HepG2 (cell line): ENCODE data around the gene C1orf87. TPM values are rescaled to one million over a fixed set of nuclear protein-coding genes. Genes with fewer than 3 reads are reported as not detected.

Experiments
- ATAC-seq: fragments of 200-7000 bp; cut with Tn5 transposase; 3 replicates; pipeline ENCODE4 v1.9.1; 2020; ENCODE audit warnings: mild to moderate bottlenecking, moderate library complexity
- BruUV-seq: library from RNA; stranded (reverse); fragments of 400-500 nt; replicated peaks from 2 replicates; lab custom pipeline; 2021; lab: Mats Ljungman, UMichigan
- CTCF ChIA-PET: fragments of 300-600 bp; formaldehyde crosslinking; extraction: SDS; loops from one replicate; lab custom pipeline; 2021; ENCODE audit warnings: low total read pairs, inconsistent platforms, low intra/inter-chr PET ratio; lab: Yijun Ruan, JAX
- POLR2A ChIA-PET: fragments of 350-600 bp; sonication (Branson Sonifier 250); formaldehyde crosslinking; loops from one replicate; lab custom pipeline; 2020; ENCODE audit warnings: antibody characterized with exemption, inconsistent platforms; lab: Yijun Ruan, JAX
- DNase-seq: peaks from one replicate; pipeline ENCODE4 v3.0.0-alpha.2; 2015; ENCODE audit warnings: low spot score
- FAIRE-seq: peaks from 3 replicates; lab custom pipeline; 2011; peaks lifted over from hg19 to GRCh38; lab: Jason Lieb, UNC
- H2AFZ ChIP-seq: one replicate; pipeline ENCODE4 v1.6.1; 2011; ENCODE audit warnings: low read length, inconsistent platforms
- H3K27ac ChIP-seq: fragments of 300-600 bp; 3 replicates; pipeline ENCODE4 v1.8.0; 2011; ENCODE audit warnings: mixed run types, mild to moderate bottlenecking, mixed read lengths, low read length, inconsistent platforms; ENCODE audit not compliant: insufficient read depth; ENCODE audit errors: extremely low read length
- H3K27me3 ChIP-seq, 2 experiments: fragments of 200-600 bp in 1 of 2; 2 replicates in 1 of 2; 3 replicates in 1 of 2; pipeline versions ENCODE4 v1.6.0 to v1.8.0; 2011; ENCODE audit warnings: low read length in 2 of 2, mild to moderate bottlenecking in 2 of 2, moderate library complexity in 2 of 2, inconsistent platforms in 1 of 2; ENCODE audit not compliant: insufficient read depth in 2 of 2, control insufficient read depth in 1 of 2
- H3K36me3 ChIP-seq, 2 experiments: fragments of 200-600 bp in 1 of 2; replicated peaks in 1 of 2; 2 replicates in 1 of 2; 3 replicates in 1 of 2; pipeline versions ENCODE4 v1.5.1 to v1.8.0; 2011; ENCODE audit warnings: low read length in 2 of 2, inconsistent platforms in 1 of 2; ENCODE audit not compliant: insufficient read depth in 2 of 2, control insufficient read depth in 1 of 2
- H3K4me1 ChIP-seq: 2 replicates; pipeline ENCODE4 v1.5.1; 2012; ENCODE audit warnings: low read length, inconsistent platforms; ENCODE audit not compliant: insufficient read depth
- H3K4me2 ChIP-seq: 2 replicates; pipeline ENCODE4 v1.6.0; 2011; ENCODE audit warnings: low read depth, low read length, inconsistent platforms
- H3K4me3 ChIP-seq, 3 experiments: fragments of 200-600 bp in 1 of 3; sonication (generic), shearing (Covaris generic) in 1 of 3; replicated peaks in 1 of 3; 2 replicates each; pipeline ENCODE4 v1.5.1; 2011 to 2016; ENCODE audit warnings: low read length in 3 of 3, inconsistent platforms in 2 of 3, low read depth in 2 of 3, mild to moderate bottlenecking in 2 of 3, control low read depth in 1 of 3, mixed read lengths in 1 of 3; ENCODE audit not compliant: insufficient read depth in 1 of 3
- H3K79me2 ChIP-seq: one replicate; pipeline ENCODE4 v1.6.1; 2011; ENCODE audit warnings: low read length, inconsistent platforms; ENCODE audit not compliant: insufficient read depth
- H3K9ac ChIP-seq: 2 replicates; pipeline ENCODE4 v1.6.0; 2011; ENCODE audit warnings: mild to moderate bottlenecking, low read depth, low read length, inconsistent platforms; ENCODE audit not compliant: insufficient read depth
- H3K9me3 ChIP-seq: 2 replicates; pipeline ENCODE4 v1.5.1; 2012; ENCODE audit warnings: mild to moderate bottlenecking, low read length
- H4K20me1 ChIP-seq: 2 replicates; pipeline ENCODE4 v1.6.0; 2011; ENCODE audit warnings: inconsistent platforms, mild to moderate bottlenecking, low read length, moderate library complexity; ENCODE audit not compliant: insufficient read depth
- JARID2 ChIP-seq: sonication (generic); formaldehyde crosslinking; IDR thresholded peaks from 2 replicates; pipeline ENCODE4 v1.8.1; 2023; ENCODE audit warnings: missing genetic modification reagents, inconsistent platforms; ENCODE audit not compliant: insufficient replicate concordance
- NCOA1 ChIP-seq: sonication (generic); formaldehyde crosslinking; IDR thresholded peaks from 2 replicates; pipeline ENCODE4 v1.9.0; 2021; ENCODE audit warnings: missing genetic modification reagents
- PBX2 ChIP-seq: IDR thresholded peaks from 2 replicates; pipeline ENCODE4 v1.6.1; 2016; ENCODE audit warnings: control low read depth
- PHB2 ChIP-seq: fragments of 450-650 bp; IDR thresholded peaks from 2 replicates; pipeline ENCODE4 v1.6.1; 2018; ENCODE audit not compliant: partially characterized antibody
- TBX2 ChIP-seq: sonication (generic); formaldehyde crosslinking; IDR thresholded peaks from 2 replicates; pipeline ENCODE4 v1.5.0; 2020; ENCODE audit warnings: missing genetic modification reagents, mild to moderate bottlenecking, borderline replicate concordance
- TCF12 ChIP-seq, 2 experiments: fragments of 450-650 bp in 1 of 2; sonication (generic) in 1 of 2; formaldehyde crosslinking in 1 of 2; IDR thresholded peaks; 2 replicates each; pipeline versions ENCODE4 v1.6.1 to v1.8.0; 2017 to 2022; ENCODE audit warnings: antibody characterized with exemption in 1 of 2, mild to moderate bottlenecking in 1 of 2, missing genetic modification reagents in 1 of 2, moderate library complexity in 1 of 2
- ZNF331 ChIP-seq: sonication (generic); formaldehyde crosslinking; IDR thresholded peaks from 2 replicates; pipeline ENCODE4 v1.4.0; 2020; ENCODE audit warnings: missing genetic modification reagents
- ZNF552 ChIP-seq: sonication (generic); formaldehyde crosslinking; IDR thresholded peaks from 2 replicates; pipeline ENCODE4 v1.9.0; 2022; ENCODE audit warnings: missing genetic modification reagents, mild to moderate bottlenecking, borderline replicate concordance
- ZNF605 ChIP-seq: sonication (generic); formaldehyde crosslinking; IDR thresholded peaks from 2 replicates; pipeline ENCODE4 v1.8.0; 2022; ENCODE audit warnings: mild to moderate bottlenecking, missing genetic modification reagents
- ZNF674 ChIP-seq: sonication (generic); formaldehyde crosslinking; IDR thresholded peaks from 2 replicates; pipeline ENCODE4 v1.5.0; 2020; ENCODE audit warnings: low read depth, mild to moderate bottlenecking, missing genetic modification reagents
- ZNF781 ChIP-seq: sonication (generic); formaldehyde crosslinking; IDR thresholded peaks from 2 replicates; pipeline ENCODE4 v1.5.1; 2020; ENCODE audit warnings: borderline replicate concordance, mild to moderate bottlenecking, missing genetic modification reagents; ENCODE audit errors: not compliant biosample characterization
- WGBS: methylation state at CpG from one replicate; pipeline ENCODE4 v1.1.6; 2017; ENCODE audit warnings: low lambda C conversion rate; 5-methylcytosine and 5-hydroxymethylcytosine counted together
- in situ Hi-C: cut with HindIII; loops from 2 replicates; pipeline ENCODE4 v1.10.0; 2017; ENCODE audit warnings: low pct_unique_long_range_greater_than_20kb; ENCODE audit not compliant: extremely low pct_ligation_motif_present
- intact Hi-C: fragments of 100-400 bp; cut with micrococcal nuclease; formaldehyde crosslinking; loops from one replicate; pipeline ENCODE4 v1.10.0; 2022; ENCODE audit not compliant: unreplicated experiment
- polyA plus RNA-seq, 8 experiments: library from polyadenylated mRNA; depleted of rRNA in 3 of 8; stranded (reverse) in 7 of 8; unstranded in 1 of 8; fragments of >200 nt; fragmentation: Illumina TruSeq in 4 of 8; extraction: Trizol in 4 of 8; gene quantifications; 2 replicates each; pipeline versions ENCODE4 v1.2.1 to v1.2.3, GENCODE V29; 2011 to 2016; ENCODE audit warnings: low read depth in 4 of 8, missing spikeins in 1 of 8, mixed read lengths in 1 of 8; ENCODE audit not compliant: insufficient read depth in 1 of 8
- total RNA-seq, 5 experiments: library from RNA; depleted of rRNA; stranded (reverse); fragments of >200 nt; fragmentation: Illumina TruSeq; extraction: Trizol; gene quantifications; 2 replicates each; pipeline ENCODE4 v1.2.3, GENCODE V29; 2016; ENCODE audit warnings: low read depth in 1 of 5
- TF ChIP-seq, protein P1 (sequence below): sonication (generic); formaldehyde crosslinking; IDR thresholded peaks from 2 replicates; pipeline ENCODE4 v1.5.0; 2020; ENCODE audit warnings: missing genetic modification reagents, mild to moderate bottlenecking, borderline replicate concordance

The C1orf87 gene
- total and polyA plus RNA-seq, 2 of the 13 experiments (the other 11 are each of a cell fraction or from before 2014, with no cell fraction given) = not detected

GRCh38 chr1:59977075-59977410 lies 96.5 kb downstream of the C1orf87 start:
- BruUV-seq = no TSS peak
- no peak overlapping the region for H3K27ac ChIP-seq
- ChIA-PET CTCF (interaction anchor here (1.0 to 1.2 kb wide), 2 partner anchors 788 kb away, joined by 4 read pairs; no protein-coding TSS in a partner anchor), POLR2A (no interaction called here)
- no peak overlapping the region for H3K4me2 ChIP-seq
- H3K9me3 ChIP-seq = no peaks in the 10 kb centered on the region
- no peaks in the 10 kb centered on the region for H3K79me2 ChIP-seq
- DNase-seq (no peak), ATAC-seq (no peak), FAIRE-seq (no peak)
- intact Hi-C loops (loop anchor here (5.0 to 10.0 kb wide), 4 partner anchors 148 to 1065 kb away; no protein-coding TSS in a partner anchor), in situ Hi-C loops (no loop called here)
- no peak overlapping the region for H2AFZ ChIP-seq
- H3K4me3 ChIP-seq = no peak overlapping the region
- peaks cover 0 to 28% of the 10 kb centered on the region in 2 experiments; a peak in 2 of 5 replicates for H3K27me3 ChIP-seq
- TF ChIP-seq NCOA1 (CRISPR knock-in tag) = no peak
- TF ChIP-seq ZNF605 (CRISPR knock-in tag) = no peak
- no peak for TF ChIP-seq PHB2
- TF ChIP-seq, protein P1, sequence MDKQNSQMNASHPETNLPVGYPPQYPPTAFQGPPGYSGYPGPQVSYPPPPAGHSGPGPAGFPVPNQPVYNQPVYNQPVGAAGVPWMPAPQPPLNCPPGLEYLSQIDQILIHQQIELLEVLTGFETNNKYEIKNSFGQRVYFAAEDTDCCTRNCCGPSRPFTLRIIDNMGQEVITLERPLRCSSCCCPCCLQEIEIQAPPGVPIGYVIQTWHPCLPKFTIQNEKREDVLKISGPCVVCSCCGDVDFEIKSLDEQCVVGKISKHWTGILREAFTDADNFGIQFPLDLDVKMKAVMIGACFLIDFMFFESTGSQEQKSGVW = no peak
- TF ChIP-seq ZNF674 (CRISPR knock-in tag) = no peak
- no peak for TF ChIP-seq JARID2 (CRISPR knock-in tag)
- TF ChIP-seq ZNF781 = no peak
- no peak for TF ChIP-seq ZNF331 (CRISPR knock-in tag)
- no peak for TF ChIP-seq ZNF552 (CRISPR knock-in tag)
- TF ChIP-seq PBX2 (CRISPR knock-in tag) = no peak
- no peak for TF ChIP-seq TBX2 (CRISPR knock-in tag)
- no peak for TF ChIP-seq TCF12 (IDR thresholded peaks at IDR 0.05)
- no peak for TF ChIP-seq TCF12 (CRISPR knock-in tag; IDR thresholded peaks at IDR 0.05)
- 66% methylated on average over 4 of the region's 4 CpGs for WGBS
- no peak overlapping the region for H3K9ac ChIP-seq
- H3K4me1 ChIP-seq = peaks cover 14% of the 10 kb centered on the region
- no peaks in the 10 kb centered on the region for H3K36me3 ChIP-seq
- no peaks in the 10 kb centered on the region for H4K20me1 ChIP-seq
